MCF 10A (cell line): ENCODE data around the gene FHL5. TPM values are rescaled to one million over a fixed set of nuclear protein-coding genes. Genes with fewer than 3 reads are reported as not detected.

Source experiments
- BruUV-seq: library from RNA; stranded (reverse); fragments of 400-500 nt; replicated peaks from 2 replicates; lab custom pipeline; 2021; lab: Mats Ljungman, UMichigan
- CTCF ChIA-PET: fragments of 300-600 bp; sonication (Branson Sonifier 250); formaldehyde crosslinking; extraction: SDS; loops from one replicate; lab custom pipeline; 2021; ENCODE audit warnings: antibody characterized with exemption, inconsistent platforms; lab: Yijun Ruan, JAX
- POLR2A ChIA-PET: fragments of 300-600, 350-650 bp; sonication (Branson Sonifier 250); formaldehyde crosslinking; extraction: SDS; loops from one replicate; lab custom pipeline; 2020; ENCODE audit warnings: antibody characterized with exemption, inconsistent platforms; lab: Yijun Ruan, JAX
- DNase-seq: peaks from one replicate; pipeline ENCODE4 v3.0.0-alpha.2; 2018; ENCODE audit not compliant: unreplicated experiment
- H3K27ac Mint-ChIP-seq: one replicate; pipeline ENCODE4 v1.8.0; 2022; ENCODE audit warnings: mild to moderate bottlenecking, low read depth, mixed read lengths; ENCODE audit not compliant: unreplicated experiment
- H3K27me3 Mint-ChIP-seq: one replicate; pipeline ENCODE4 v1.8.0; 2022; ENCODE audit warnings: mixed read lengths; ENCODE audit not compliant: insufficient read depth, unreplicated experiment
- H3K36me3 Mint-ChIP-seq: one replicate; pipeline ENCODE4 v1.8.0; 2022; ENCODE audit warnings: mild to moderate bottlenecking, moderate library complexity, mixed read lengths; ENCODE audit not compliant: insufficient read depth, unreplicated experiment
- H3K4me1 Mint-ChIP-seq: one replicate; pipeline ENCODE4 v1.8.0; 2022; ENCODE audit warnings: mixed read lengths; ENCODE audit not compliant: insufficient read depth, unreplicated experiment
- H3K4me3 Mint-ChIP-seq: one replicate; pipeline ENCODE4 v1.8.0; 2022; ENCODE audit warnings: mild to moderate bottlenecking, moderate library complexity, mixed read lengths; ENCODE audit not compliant: unreplicated experiment
- H3K9me3 Mint-ChIP-seq: one replicate; pipeline ENCODE4 v1.8.0; 2022; ENCODE audit warnings: mixed read lengths; ENCODE audit not compliant: unreplicated experiment
- intact Hi-C: fragments of 100-400 bp; cut with micrococcal nuclease; formaldehyde crosslinking; loops from 2 replicates; pipeline ENCODE4 v1.14.1; 2022
- total RNA-seq: library from RNA; stranded (reverse); gene quantifications from 2 replicates; pipeline ENCODE4 v1.2.3, GENCODE V29; 2022
- TF ChIP-seq, protein P1 (sequence below): fragments of 200-600 bp; IDR thresholded peaks from one replicate; pipeline ENCODE4 v1.8.0; 2022; ENCODE audit warnings: antibody characterized with exemption, mild to moderate bottlenecking; ENCODE audit not compliant: unreplicated experiment

The FHL5 gene
- total RNA-seq, 1 experiment from 2014 or later = not detected

DNA sequence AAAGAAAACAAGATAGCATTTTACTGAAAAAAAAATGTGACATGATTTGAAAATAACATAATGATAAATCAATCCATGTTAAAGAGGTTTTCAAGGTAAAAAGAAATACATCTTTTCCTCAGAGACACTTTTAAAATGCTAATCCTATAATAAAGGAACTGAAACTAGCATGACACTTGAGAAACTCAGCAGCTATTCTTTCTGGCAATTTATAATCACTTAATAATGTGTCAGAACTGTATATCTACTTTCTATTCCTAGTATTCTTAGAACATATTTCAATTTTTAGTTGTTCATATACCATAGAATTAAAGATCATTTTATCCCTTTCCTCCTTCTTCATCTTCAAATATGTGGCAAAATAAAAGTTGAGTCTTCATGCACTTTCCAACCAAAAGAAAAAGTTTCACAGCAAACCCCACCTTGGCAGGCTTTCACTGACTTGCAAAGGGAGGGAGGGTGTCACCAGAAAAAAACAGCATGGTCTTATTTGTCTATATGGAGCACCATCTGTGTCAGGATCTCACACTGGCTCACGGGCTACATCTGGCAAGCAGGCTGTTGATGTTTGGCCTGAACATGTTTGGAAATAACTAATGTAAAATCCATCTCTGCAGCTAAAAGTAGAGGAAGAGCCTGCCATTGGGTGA is 48.5 kb downstream of the FHL5 start:
- CTCF ChIA-PET = interaction anchor here (1.6 kb wide), 1 partner anchor 16 kb away, joined by 3 read pairs; no protein-coding TSS in a partner anchor
- TF ChIP-seq, protein P1, sequence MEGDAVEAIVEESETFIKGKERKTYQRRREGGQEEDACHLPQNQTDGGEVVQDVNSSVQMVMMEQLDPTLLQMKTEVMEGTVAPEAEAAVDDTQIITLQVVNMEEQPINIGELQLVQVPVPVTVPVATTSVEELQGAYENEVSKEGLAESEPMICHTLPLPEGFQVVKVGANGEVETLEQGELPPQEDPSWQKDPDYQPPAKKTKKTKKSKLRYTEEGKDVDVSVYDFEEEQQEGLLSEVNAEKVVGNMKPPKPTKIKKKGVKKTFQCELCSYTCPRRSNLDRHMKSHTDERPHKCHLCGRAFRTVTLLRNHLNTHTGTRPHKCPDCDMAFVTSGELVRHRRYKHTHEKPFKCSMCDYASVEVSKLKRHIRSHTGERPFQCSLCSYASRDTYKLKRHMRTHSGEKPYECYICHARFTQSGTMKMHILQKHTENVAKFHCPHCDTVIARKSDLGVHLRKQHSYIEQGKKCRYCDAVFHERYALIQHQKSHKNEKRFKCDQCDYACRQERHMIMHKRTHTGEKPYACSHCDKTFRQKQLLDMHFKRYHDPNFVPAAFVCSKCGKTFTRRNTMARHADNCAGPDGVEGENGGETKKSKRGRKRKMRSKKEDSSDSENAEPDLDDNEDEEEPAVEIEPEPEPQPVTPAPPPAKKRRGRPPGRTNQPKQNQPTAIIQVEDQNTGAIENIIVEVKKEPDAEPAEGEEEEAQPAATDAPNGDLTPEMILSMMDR = no peak
- Mint-ChIP-seq H3K27me3 (peaks cover 83% of the 10 kb centered on the region), H3K4me1 (no peaks in the 10 kb centered on the region), H3K27ac (no peak overlapping the region), H3K4me3 (no peak overlapping the region), H3K36me3 (no peaks in the 10 kb centered on the region), H3K9me3 (no peaks in the 10 kb centered on the region)
- intact Hi-C loops = no loop called here
- POLR2A ChIA-PET = interaction anchor here (0.6 kb wide), 1 partner anchor 645 kb away, joined by 3 read pairs; no protein-coding TSS in a partner anchor
- no peak for DNase-seq
- BruUV-seq = no TSS peak

DNA sequence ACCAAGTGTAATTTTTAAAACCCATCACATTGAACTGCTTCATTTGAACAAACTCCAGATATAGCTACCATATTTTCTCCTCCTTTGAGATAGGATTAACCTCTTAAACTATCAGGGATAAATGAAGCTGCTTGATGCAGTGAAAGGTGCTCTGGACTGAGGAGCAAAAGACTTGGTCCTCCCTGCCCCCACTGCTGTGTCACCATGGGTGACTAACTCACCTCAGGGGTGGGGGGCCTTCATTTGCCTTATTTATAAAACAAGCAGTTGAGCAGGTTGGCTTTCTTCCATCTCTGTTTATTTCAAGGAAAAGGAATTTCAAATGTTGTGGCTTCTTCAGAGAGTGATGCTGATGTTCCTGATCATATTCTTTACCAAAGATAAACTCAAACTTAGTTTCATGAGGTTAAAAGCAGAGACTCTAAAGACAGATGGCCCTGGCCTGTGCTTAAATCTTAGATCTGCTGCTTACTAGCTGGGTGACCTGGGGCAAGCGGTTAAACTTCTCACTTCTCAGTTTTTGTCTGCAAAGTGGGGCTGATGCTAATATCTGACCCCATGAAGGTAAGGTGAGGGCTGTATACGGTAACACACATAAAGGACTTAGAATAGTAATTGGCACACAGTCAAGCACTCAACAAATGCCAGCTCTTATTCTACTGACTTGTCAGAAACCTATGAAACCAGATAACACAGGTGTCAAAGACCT is 50.5 kb downstream of the FHL5 start:
- no peak for DNase-seq
- no TSS peak for BruUV-seq
- no peaks in the 10 kb centered on the region for H3K9me3 Mint-ChIP-seq
- no peak overlapping the region for H3K4me3 Mint-ChIP-seq
- H3K36me3 Mint-ChIP-seq = no peaks in the 10 kb centered on the region
- intact Hi-C loops = no loop called here
- TF ChIP-seq, protein P1 = no peak
- POLR2A ChIA-PET = no interaction called here
- CTCF ChIA-PET = interaction anchor here (0.8 kb wide), 1 partner anchor 14 kb away, joined by 3 read pairs; no protein-coding TSS in a partner anchor
- H3K4me1 Mint-ChIP-seq = no peaks in the 10 kb centered on the region
- H3K27ac Mint-ChIP-seq = no peak overlapping the region
- H3K27me3 Mint-ChIP-seq = peaks cover 96% of the 10 kb centered on the region

DNA sequence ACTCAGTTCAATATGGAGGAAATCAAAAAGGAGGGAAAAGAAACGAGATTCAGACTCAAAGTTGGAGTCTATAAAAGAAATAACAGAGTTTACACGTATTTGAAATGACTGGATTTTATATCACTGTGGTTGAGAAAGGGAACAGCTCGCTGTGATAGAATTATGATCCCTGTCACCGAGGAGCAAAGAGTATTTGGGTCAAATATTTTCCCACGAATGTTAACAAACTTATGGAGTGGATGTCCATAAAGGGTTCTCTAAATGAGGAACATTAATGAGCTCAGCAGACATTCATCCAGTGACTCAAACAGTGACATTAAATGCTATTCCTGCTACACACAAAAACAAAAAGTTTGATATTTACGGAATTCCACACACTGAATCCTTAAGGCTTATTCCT is 57.9 kb downstream of the FHL5 start:
- ChIA-PET CTCF (interaction anchor here (0.8 kb wide), 1 partner anchor 277 kb away, joined by 3 read pairs; the partner anchor contains the start of gene NDUFAF4), POLR2A (no interaction called here)
- TF ChIP-seq, protein P1 = no peak
- H3K27me3 Mint-ChIP-seq = peaks cover 86% of the 10 kb centered on the region
- no peak overlapping the region for H3K27ac Mint-ChIP-seq
- intact Hi-C loops = no loop called here
- H3K4me3 Mint-ChIP-seq = no peak overlapping the region
- no peaks in the 10 kb centered on the region for H3K9me3 Mint-ChIP-seq
- no peak for DNase-seq
- H3K4me1 Mint-ChIP-seq = no peaks in the 10 kb centered on the region
- H3K36me3 Mint-ChIP-seq = no peaks in the 10 kb centered on the region
- no TSS peak for BruUV-seq

DNA sequence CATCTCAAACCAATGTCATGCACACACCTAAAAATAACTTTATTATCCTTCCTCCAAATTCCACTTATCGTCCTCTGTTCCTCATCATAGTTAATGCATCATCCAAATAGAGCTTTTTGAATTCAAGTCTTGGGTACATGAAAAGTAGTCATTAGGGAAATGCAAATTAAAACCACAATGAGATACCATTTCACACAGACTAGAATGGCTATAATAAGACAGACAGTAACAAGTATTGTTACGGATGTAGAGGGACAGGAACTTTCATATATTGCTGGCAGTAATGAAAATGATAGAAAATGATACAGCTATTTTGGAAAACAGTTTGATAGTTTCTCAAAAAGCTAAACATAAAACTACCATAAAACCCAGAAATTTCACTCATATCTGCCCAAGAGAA is 59.1 kb downstream of the FHL5 start:
- POLR2A ChIA-PET = no interaction called here
- no peak for DNase-seq
- no peak overlapping the region for H3K4me3 Mint-ChIP-seq
- no peaks in the 10 kb centered on the region for H3K4me1 Mint-ChIP-seq
- BruUV-seq = no TSS peak
- CTCF ChIA-PET = interaction anchor here (0.6 to 1.0 kb wide), 3 partner anchors 278 to 565 kb away, joined by 3 to 4 read pairs (median 3); no protein-coding TSS in a partner anchor
- no peaks in the 10 kb centered on the region for H3K36me3 Mint-ChIP-seq
- H3K27me3 Mint-ChIP-seq = peaks cover 74% of the 10 kb centered on the region
- intact Hi-C loops = no loop called here
- H3K9me3 Mint-ChIP-seq = no peaks in the 10 kb centered on the region
- H3K27ac Mint-ChIP-seq = no peak overlapping the region
- TF ChIP-seq, protein P1 = no peak
